ENCODE measurements around the gene TCTA. TPM values are rescaled to one million over a fixed set of nuclear protein-coding genes. Genes with fewer than 3 reads are reported as not detected.
"Not testable (repeated sequence)": the region's sequence is repeated elsewhere in the genome, so short reads cannot be mapped to it uniquely, and the experiment has no call there.

TCTA gene
- total RNA-seq, 1 experiment from 2014 or later: 22.3 TPM

DNA sequence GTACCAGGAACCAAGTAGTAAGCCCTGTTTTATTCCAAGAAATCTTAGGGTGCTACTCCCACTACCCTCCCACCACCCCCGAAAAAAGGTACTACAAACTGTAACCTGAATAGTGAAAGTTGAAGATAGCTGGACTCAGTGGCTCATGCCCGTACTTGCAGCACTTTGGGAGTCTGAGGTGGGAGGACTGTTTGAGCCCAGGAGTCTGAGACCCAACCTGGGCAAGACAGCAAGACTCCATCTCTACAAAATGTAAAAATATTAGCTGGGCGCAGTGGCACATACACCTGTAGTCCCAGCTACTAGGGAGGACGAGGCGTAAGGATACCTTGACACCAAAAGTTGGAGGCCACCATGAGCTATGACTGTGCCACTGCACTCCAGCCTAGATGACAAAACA is 8.3 kb upstream of the TCTA start:
- Histone ChIP-seq H3K36me3 (no peaks in the 10 kb centered on the region; the same call in none of the 2 replicates), H3K4me3 (no peak overlapping the region), H3K9me3 (no peaks in the 10 kb centered on the region), H3K27me3 (no peaks in the 10 kb centered on the region)
- DNase-seq: no peak

- H3K4me3 ChIP-seq, DNase-seq: not testable (repeated sequence)
These were observed 6.7 kb upstream of the TCTA start for GRCh38 chr3:49405570-49405969.

DNA sequence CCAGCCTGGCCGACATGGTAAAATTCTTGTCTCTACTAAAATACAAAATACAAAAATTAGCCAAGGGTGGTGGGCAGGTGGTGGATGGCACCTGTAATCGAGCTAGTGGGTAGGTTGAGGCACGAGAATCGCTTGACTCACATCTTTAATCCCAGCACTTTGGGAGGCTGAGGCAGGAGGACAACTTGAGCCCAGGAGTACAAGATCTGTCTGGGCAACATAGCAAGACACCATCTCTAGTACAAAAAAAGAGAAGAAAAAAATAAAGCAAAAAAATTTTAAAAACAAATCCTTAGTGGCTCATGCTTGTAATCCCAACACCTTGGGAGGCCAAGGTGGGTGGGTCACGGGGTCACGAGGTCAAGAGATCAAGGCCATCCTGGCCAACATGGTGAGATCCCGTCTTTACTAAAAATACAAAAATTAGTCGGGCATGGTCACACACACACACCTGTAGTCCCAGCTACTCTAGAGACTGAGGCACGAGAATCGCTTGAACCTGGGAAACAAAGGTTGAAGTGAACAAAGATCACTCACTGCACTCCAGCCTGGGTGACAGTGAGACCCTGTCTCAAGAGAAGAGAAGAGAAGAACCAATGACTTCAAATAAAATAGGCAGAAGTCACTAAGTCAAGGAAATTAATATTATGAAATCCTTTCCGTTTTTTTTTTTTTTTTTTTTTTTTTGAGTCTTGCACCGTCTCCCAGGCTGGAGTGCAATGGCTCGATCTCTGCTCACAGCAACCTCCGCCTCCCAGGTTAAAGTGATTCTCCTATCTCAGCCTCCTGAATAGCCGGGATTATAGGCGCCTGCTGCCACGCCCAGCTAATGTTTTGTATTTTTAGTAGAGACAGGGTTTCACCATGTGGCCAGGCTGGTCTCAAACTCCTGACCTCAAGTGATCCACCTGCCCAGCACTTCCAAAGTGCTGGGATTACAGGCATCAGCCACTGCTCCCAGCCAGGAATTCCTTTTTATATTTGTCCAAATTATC is 5.4 kb upstream of the TCTA start:
- Histone ChIP-seq H3K27me3 (no peaks in the 10 kb centered on the region), H3K4me3 (no peak overlapping the region), H3K9me3 (no peaks in the 10 kb centered on the region), H3K36me3 (peaks cover 10% of the 10 kb centered on the region)
- no peak for DNase-seq

More at GRCh38 chr3:49405570-49405969, 6.7 kb upstream of the TCTA start:
- H3K9me3 ChIP-seq, H3K36me3 ChIP-seq, H3K27me3 ChIP-seq: not testable (repeated sequence)

DNA sequence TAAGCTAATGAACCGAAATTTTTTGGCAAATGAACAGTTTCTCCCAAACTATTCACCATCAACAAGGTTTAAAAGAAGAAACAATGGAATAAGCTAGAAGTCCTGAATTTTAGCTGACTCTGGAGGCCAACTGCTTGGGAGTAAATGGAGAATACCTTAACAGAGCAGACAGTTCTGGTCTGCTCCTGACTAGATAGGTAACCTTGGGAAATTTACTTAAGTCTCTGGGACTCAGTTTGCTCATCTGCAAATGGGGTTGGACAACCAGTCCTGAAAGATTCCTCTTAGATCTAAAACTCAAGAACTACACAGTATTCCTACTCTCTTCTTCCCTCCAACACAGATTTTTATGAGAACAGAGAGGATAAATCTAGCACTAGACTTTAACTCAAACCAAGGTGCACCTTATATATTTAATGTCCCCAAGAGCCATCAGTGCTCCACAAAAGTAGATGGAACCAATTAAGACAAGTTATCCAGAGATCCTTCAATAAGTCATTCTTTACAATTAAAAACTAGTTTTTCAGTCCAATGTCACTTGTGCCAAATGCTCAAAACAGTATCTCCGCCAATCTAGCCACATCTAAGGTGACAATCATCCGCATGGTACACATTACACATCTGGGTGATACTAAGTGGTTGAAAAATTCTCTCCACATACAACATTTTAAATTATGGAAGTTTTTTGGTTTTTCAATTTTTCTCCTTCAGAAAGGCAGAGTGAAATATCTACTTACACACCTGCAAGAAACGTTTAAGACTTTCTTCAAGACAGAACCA is 2.0 kb upstream of the TCTA start:
- DNase-seq: no peak
- no peaks in the 10 kb centered on the region for H3K9me3 ChIP-seq
- no peaks in the 10 kb centered on the region for H3K27me3 ChIP-seq
- H3K4me3 ChIP-seq: peak overlapping the region; percentile 73
- H3K36me3 ChIP-seq: peaks cover 16% of the 10 kb centered on the region

GRCh38 chr3:49410846-49411534 is 1.2 kb upstream of the TCTA start:
- Histone ChIP-seq H3K27me3 (no peaks in the 10 kb centered on the region), H3K9me3 (no peaks in the 10 kb centered on the region), H3K36me3 (peaks cover 16% of the 10 kb centered on the region), H3K4me3 (peak overlapping the region; percentile 73)
- DNase-seq: no peak

- no peaks in the 10 kb centered on the region for H3K27me3 ChIP-seq
- H3K4me3 ChIP-seq: peak overlapping the region; percentile 73
- H3K36me3 ChIP-seq: peaks cover 16% of the 10 kb centered on the region
- DNase-seq: peak; percentile 33
- no peaks in the 10 kb centered on the region for H3K9me3 ChIP-seq
These were observed 672 bp upstream of the TCTA start for GRCh38 chr3:49411535-49411967.

GRCh38 chr3:49412632-49413337 is 562 bp downstream of the TCTA start:
- H3K4me3 ChIP-seq: peak overlapping the region; percentile 81
- peaks cover 16% of the 10 kb centered on the region for H3K36me3 ChIP-seq
- no peaks in the 10 kb centered on the region for H3K27me3 ChIP-seq
- no peak for DNase-seq
- H3K9me3 ChIP-seq: no peaks in the 10 kb centered on the region

DNA sequence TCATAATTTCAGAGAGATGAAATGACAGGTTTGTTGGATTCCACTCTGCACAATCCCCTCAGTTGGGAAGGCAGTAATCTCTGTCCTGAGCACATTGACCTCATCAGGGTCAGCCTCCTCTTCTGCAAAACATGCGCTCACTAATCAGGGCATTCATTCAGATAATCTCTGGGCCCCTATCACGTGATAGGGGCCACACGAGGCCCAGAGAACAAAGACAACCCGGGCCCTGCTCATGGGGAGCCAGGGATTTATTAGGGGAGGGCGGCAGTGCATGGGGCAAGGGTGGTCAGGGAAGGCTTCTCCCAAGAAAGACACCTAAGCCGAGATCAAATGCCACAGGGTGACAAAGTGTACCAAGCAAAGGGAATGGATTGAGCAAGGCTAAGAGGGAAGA is 1.1 kb downstream of the TCTA start:
- Histone ChIP-seq H3K27me3 (no peaks in the 10 kb centered on the region), H3K4me3 (peak overlapping the region; percentile 81), H3K9me3 (no peaks in the 10 kb centered on the region), H3K36me3 (peaks cover 16% of the 10 kb centered on the region)
- no peak for DNase-seq

- H3K9me3 ChIP-seq: no peaks in the 10 kb centered on the region
- peaks cover 16% of the 10 kb centered on the region for H3K36me3 ChIP-seq
- H3K27me3 ChIP-seq: no peaks in the 10 kb centered on the region
- no peak overlapping the region for H3K4me3 ChIP-seq
- no peak for DNase-seq
These were observed 2.5 kb downstream of the TCTA start for GRCh38 chr3:49414753-49415152.

GRCh38 chr3:49415931-49416601 is 3.8 kb downstream of the TCTA start:
- H3K36me3 ChIP-seq: peaks cover 6% of the 10 kb centered on the region
- H3K4me3 ChIP-seq: no peak overlapping the region
- no peak for DNase-seq
- H3K9me3 ChIP-seq: no peaks in the 10 kb centered on the region
- H3K27me3 ChIP-seq: no peaks in the 10 kb centered on the region

GRCh38 chr3:49416867-49417266 is 4.6 kb downstream of the TCTA start:
- no peak overlapping the region for H3K4me3 ChIP-seq
- H3K36me3 ChIP-seq: peaks cover 6% of the 10 kb centered on the region
- DNase-seq: no peak
- H3K9me3 ChIP-seq: no peaks in the 10 kb centered on the region
- H3K27me3 ChIP-seq: no peaks in the 10 kb centered on the region

DNA sequence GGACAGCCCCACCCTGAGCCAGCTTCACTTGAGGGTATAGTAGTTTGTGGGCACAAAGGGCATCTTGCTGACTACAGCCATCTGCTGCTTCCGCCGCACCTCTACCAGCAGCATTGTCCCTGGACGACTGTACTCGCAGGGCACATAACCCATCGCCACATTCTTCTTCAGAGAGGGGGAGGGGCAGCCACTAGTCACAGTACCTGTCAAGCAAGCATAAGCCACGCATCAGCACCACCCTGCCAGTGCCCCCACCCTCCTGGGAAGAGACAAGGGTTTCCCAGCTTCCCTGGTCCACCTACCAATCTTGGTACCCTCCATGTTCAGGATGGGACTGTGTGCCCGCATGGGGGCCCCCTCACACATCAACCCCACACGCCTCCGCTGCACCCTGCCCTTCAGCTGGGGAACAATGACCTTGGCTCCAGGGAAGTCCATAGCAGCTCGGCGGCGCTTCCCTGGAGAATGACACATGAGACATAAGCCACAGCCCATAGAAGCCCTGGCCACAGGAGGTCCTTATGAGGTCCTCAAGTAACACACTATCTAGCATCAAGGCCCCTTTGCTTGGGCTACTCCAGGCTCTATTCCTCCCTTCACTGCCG is 5.4 kb downstream of the TCTA start:
- Histone ChIP-seq H3K9me3 (no peaks in the 10 kb centered on the region), H3K36me3 (peaks cover 6% of the 10 kb centered on the region), H3K27me3 (no peaks in the 10 kb centered on the region), H3K4me3 (no peak overlapping the region)
- DNase-seq: no peak

DNA sequence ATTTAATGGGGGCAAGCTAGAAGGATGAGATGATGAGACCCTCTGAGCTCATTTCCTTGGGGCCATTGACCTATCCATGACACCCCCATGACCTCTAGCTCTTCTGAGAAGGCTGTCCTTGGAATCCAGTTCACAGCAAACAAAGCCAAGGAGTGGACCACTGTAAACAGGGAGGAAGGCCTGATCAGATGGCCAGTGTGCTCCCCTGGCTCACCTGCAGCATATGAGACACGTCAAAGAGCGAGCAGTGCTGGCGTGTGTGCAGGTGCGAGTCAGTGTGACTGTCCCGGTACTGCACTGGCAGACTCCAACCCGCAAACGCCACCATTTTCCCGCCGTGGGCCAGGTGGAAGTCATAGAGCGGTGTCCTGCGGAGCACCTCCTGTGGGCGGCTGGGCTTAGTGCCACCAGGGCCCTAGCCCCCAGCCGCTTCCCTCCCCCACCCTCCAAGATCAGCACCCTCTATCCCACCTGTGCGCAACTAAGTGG is 9.7 kb downstream of the TCTA start:
- Histone ChIP-seq H3K27me3 (no peaks in the 10 kb centered on the region), H3K4me3 (no peak overlapping the region), H3K9me3 (no peaks in the 10 kb centered on the region), H3K36me3 (no peaks in the 10 kb centered on the region)
- no peak for DNase-seq

DNA sequence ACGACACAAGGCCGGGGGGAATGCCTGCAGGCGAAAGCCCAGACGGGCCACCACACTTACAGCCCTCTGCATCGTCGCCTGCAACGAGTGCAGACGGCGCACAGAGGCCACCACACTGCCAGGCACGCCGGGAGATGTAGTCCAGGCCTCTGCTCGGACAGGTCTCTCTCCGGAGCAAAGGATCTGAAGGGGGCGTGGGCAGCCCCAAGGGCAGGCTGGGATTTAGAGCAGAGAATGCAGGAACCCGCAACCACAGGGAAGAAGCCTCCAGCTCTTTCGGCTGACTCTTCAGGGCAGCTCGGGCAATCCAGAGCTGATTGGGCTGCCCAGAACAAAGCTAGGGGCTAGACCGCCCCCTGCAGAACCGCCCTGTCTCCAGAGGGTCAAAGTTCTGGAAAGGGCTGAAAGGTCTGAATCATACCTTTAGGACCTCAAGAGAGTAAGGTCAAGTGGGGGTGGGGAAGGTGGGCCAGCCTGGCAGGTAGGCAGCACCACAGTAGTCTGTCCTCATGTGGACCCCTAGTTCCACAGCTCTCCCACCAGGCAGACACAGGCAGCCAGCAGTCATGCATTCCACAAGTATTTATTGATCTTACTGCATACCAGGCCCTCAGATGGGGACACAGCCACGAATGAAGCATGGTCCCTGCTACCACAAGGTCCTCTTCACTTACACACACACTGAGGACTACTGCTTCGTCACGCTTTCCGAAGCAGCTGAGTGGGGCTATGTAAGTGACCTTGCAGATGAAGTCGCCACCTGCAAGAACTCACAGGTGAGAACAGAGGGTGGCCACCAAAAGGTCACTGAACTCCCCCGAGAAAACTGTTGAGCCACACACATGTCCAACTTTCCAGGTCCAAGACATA is 10.4 kb downstream of the TCTA start, which contains the start of gene AMT:
TSS of gene AMT (minus strand) at position 95 of the 870 bp plus-strand sequence. CDS start at position 72, 23 bp downstream.
- no peaks in the 10 kb centered on the region for H3K27me3 ChIP-seq
- no peak within 1 kb of the TSS for H3K4me3 ChIP-seq
- no peaks in the 10 kb centered on the region for H3K9me3 ChIP-seq
- DNase-seq: no peak
- no peaks in the 10 kb centered on the region for H3K36me3 ChIP-seq

All from MG63 (cell line).